ENCODE results near the gene MED23.

The MED23 gene

GRCh38 chr6:131572686-131573415 lies 55.2 kb downstream of the MED23 start, which contains the start of gene ARG1:
Gene ARG1 (plus strand): TSS chr6:131573226. CDS start chr6:131573283, 57 bp downstream.
- peaks cover 10% of the 10 kb centered on the region for H3K36me3 ChIP-seq
- H3K27me3 ChIP-seq = no peaks in the 10 kb centered on the region
- no peaks in the 10 kb centered on the region for H3K9me3 ChIP-seq
- peak within 1 kb of the TSS; percentile 90 for H3K27ac ChIP-seq
- no peak for TF ChIP-seq CTCF (IDR thresholded peaks at IDR 0.05)
- peaks cover 60 to 66% of the 10 kb centered on the region in 2 experiments for H3K4me1 ChIP-seq (ENCODE audit: control insufficient read depth in 1 of 2, insufficient read depth in 1 of 2, low read depth in 1 of 2, low read length in 1 of 2)
- H3K4me3 ChIP-seq (ENCODE audit: low read depth in 1 of 2, low read length in 1 of 2) = peak within 1 kb of the TSS; percentile 48 to 83

GRCh38 chr6:131568726-131569125 lies 59.3 kb downstream of the MED23 start:
- peaks cover 36 to 37% of the 10 kb centered on the region in 2 experiments for H3K4me1 ChIP-seq (ENCODE audit: control insufficient read depth in 1 of 2, insufficient read depth in 1 of 2, low read depth in 1 of 2, low read length in 1 of 2)
- H3K27ac ChIP-seq = peak overlapping the region; percentile 6
- TF ChIP-seq CTCF (IDR thresholded peaks at IDR 0.05) = no peak
- no peak overlapping the region for H3K4me3 ChIP-seq (ENCODE audit: low read depth in 1 of 2, low read length in 1 of 2)
- no peaks in the 10 kb centered on the region for H3K36me3 ChIP-seq
- H3K27me3 ChIP-seq = no peaks in the 10 kb centered on the region
- H3K9me3 ChIP-seq = no peaks in the 10 kb centered on the region

- Histone ChIP-seq H3K4me1 (ENCODE audit: control insufficient read depth in 1 of 2, insufficient read depth in 1 of 2, low read depth in 1 of 2, low read length in 1 of 2) (peaks cover 20 to 22% of the 10 kb centered on the region in 2 experiments), H3K9me3 (no peaks in the 10 kb centered on the region), H3K27ac (peak overlapping the region; percentile 56), H3K4me3 (ENCODE audit: low read depth in 1 of 2, low read length in 1 of 2) (no peak overlapping the region), H3K36me3 (no peaks in the 10 kb centered on the region), H3K27me3 (no peaks in the 10 kb centered on the region)
- TF ChIP-seq CTCF (IDR thresholded peaks at IDR 0.05) = no peak
Observed at GRCh38 chr6:131565056-131565455, 63.0 kb downstream of the MED23 start.

- Histone ChIP-seq H3K27ac (no peak overlapping the region), H3K4me1 (ENCODE audit: control insufficient read depth in 1 of 2, insufficient read depth in 1 of 2, low read depth in 1 of 2, low read length in 1 of 2) (peaks cover 10% of the 10 kb centered on the region in 2 experiments), H3K36me3 (no peaks in the 10 kb centered on the region), H3K4me3 (ENCODE audit: low read depth in 1 of 2, low read length in 1 of 2) (no peak overlapping the region), H3K27me3 (no peaks in the 10 kb centered on the region), H3K9me3 (no peaks in the 10 kb centered on the region)
- no peak for TF ChIP-seq CTCF (IDR thresholded peaks at IDR 0.05)
Observed at GRCh38 chr6:131561925-131562707, 65.9 kb downstream of the MED23 start.

GRCh38 chr6:131558922-131559321 lies 69.1 kb downstream of the MED23 start:
- Histone ChIP-seq H3K27ac (no peak overlapping the region), H3K27me3 (no peaks in the 10 kb centered on the region), H3K4me3 (ENCODE audit: low read depth in 1 of 2, low read length in 1 of 2) (no peak overlapping the region), H3K36me3 (no peaks in the 10 kb centered on the region), H3K4me1 (ENCODE audit: control insufficient read depth in 1 of 2, insufficient read depth in 1 of 2, low read depth in 1 of 2, low read length in 1 of 2) (no peaks in the 10 kb centered on the region), H3K9me3 (no peaks in the 10 kb centered on the region)
- no peak for TF ChIP-seq CTCF (IDR thresholded peaks at IDR 0.05)
